Measurements from ENCODE around the gene RDH12.

The RDH12 gene

DNA sequence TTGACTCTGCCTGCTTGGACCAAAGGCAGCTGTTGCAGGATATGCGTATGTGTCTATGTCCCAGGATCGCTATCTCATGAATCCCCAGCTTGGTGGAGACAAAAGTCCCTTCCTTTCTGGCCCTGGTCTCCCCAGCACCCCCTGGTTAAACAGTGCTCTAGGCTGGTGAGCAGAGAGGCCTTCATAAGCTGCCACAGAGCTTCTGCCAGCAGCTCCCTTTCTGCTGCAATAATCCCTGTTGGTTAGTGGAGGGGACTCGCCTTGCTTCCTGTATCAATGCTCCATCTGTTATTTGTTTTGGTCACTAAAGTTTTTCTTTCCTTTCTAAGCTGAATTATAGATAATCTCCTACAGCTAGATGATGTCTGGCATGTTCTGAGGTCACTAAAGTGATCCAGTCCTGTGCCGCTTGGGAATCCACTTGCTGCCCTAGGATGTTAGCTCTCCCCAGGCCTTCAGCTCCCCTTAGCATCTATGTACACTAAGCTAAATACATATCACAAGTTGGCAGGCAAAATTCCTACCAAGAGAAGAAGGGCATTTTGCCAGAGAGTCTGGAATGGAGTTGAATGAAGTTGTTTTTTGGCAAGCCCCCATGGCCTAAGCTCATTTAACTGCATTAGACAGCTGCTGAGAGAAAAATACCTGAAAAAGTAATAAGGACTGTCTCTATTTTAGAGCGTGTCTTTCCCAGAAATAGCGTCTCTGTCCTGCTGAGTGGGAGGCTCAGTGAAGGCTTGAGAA, 47.8 kb downstream of the RDH12 start:
- DNase-seq (ENCODE audit: low spot score) = no peak

DNA sequence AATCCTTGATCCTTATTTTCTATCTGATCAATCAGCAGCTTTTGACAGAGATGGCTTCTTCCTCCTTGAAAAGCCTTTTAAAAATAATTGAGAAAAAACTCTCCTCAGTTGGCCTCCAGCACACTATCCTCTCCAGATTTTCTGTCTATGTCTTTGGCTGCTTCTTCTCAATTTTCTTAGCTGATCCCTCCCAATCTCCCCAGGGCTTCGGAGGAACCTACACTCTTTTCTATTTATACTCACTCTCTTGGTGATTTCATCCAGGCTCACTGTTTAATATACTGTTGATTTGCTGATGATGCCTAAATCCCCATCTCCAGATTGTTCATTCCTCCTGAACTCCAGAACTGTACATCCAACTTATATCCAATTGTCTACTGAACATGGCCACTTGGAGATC, 54.8 kb downstream of the RDH12 start:
- DNase-seq (ENCODE audit: low spot score) = no peak

DNA sequence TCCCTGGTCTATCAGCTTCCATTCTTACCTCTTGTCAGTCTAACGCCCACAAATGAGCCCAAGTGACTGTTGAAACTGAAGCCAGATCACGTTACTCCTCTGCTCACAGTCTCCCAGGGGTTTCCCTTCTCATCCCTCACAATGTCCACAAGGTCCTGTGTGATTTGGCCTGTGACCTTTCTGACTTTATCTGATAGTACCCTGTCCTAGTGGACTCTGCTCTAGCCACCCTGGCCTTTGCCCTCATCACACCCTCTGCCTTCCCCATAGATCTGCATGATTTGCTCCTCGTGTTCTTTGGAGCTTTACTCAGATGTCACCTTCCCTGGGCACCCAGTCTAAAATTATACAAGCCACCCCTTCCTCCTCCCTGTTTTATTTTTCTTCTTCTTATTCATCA, 55.5 kb downstream of the RDH12 start:
- DNase-seq (ENCODE audit: low spot score) = no peak

DNA sequence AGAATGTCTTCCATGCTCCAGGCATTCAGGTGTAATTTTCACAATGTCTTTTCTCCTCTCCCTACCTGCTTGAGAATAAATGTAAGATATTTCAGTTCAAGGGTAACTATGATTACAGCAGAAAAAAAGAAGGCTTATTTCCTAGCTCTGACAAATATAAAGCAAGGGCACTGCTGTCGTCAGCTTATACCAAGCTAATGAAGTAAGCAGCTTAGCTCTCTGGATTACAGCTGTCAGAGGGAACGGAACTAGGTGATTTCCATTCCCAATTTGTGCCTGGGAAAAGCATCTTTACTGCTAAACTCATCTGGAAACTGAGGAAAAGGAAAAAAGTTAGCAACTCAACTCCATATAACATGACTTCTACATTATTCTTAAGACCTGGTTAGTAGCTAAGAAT, 58.2 kb downstream of the RDH12 start:
- no peak for DNase-seq (ENCODE audit: low spot score)

DNA sequence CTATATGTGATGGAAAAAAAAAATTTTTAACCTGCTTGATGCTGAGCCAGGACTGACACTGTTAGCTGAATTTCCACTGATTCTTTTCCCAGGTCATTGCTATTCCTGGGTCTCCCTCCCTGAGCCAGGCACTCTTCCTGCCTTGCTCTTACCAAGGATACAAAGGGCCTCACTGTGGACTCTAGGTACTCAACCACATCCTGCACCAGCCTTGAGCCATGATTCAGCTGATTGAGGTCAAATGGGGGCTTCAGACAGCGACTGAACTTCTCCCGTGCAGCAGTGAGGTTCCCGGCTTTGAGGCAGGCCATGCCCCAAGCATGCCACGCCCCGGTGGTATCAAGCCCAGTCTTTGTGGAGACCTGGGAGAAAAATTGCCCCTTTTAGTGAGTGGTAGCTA, 60.4 kb downstream of the RDH12 start:
- no peak for DNase-seq (ENCODE audit: low spot score)

DNA sequence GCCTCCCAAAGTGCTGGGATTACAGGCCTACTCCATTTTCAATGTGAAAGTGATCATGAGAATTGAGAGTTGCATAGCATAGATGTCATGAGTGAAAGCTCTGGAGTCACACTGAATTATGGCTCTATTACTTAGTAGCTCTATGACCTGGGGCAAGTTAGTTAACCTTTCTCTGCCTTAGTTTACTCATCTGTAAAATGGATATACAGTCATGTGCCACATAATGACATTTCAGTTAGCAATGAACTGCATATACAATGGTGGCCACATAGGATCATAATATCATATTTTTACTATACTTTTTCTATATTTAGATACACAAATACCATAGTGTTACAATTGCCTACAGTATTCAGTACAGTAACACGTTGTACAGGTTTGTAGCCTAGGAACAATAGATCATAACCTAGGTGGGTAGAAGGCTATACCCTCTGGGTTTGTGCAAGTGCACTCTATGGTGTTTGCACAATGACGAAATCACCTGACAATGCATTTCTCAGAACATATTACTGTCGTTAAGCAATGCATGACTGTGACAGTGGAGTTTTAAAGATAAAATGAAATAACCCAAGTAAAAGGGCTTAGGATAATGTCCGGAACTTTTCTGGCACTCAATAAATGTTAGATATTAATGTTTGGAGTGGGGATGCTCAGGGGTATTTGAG, 61.6 kb downstream of the RDH12 start:
- DNase-seq (ENCODE audit: low spot score) = no peak

DNA sequence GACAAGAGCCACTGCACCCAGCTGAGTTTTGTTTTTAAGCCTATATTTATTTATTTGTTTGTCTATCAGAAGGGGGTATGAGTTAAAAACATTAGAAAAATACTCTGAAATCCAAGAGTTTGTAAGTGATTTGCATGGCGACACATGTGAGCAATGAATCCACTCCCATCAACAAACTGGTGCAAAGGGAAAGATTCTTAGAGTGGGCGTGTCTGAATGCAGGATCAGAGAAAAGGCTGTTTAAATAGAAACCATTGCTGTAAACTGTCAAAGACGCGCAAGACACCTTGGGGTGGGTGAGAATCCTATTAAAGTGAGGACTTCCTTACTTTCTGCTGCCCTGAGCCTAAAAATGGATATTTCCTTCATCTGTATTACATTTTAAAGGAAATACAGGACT, 62.8 kb downstream of the RDH12 start:
- DNase-seq (ENCODE audit: low spot score) = no peak

DNA sequence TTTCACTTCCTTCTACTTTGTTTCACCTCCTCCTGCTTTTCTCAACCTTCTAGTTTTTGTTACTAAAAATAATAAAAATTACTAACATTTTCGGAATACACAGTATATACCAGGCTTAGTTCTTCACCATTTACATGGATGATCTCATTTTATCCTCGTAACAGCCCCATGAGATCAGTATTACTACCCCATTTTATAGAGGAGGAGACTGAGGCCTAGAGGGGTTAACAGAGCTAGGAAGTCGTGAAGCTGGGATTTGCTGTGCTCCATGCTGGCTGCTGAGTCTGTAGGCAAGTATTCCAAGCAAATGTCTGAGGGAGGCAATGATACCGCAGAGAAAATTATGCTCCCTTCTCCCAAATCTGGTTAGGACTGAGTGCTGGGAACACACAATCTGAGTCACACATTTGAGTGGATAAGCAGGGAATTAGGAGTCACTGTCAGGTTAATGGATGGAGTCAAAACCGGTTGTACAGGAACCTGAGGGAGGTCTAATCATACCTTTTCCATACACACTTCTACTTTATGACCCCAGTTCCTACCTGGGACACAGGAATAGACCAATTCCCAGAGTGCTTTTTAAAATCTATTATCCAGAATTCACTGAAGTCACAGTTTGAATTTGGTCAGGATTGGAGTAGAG, 63.6 kb downstream of the RDH12 start:
- no peak for DNase-seq (ENCODE audit: low spot score)

DNA sequence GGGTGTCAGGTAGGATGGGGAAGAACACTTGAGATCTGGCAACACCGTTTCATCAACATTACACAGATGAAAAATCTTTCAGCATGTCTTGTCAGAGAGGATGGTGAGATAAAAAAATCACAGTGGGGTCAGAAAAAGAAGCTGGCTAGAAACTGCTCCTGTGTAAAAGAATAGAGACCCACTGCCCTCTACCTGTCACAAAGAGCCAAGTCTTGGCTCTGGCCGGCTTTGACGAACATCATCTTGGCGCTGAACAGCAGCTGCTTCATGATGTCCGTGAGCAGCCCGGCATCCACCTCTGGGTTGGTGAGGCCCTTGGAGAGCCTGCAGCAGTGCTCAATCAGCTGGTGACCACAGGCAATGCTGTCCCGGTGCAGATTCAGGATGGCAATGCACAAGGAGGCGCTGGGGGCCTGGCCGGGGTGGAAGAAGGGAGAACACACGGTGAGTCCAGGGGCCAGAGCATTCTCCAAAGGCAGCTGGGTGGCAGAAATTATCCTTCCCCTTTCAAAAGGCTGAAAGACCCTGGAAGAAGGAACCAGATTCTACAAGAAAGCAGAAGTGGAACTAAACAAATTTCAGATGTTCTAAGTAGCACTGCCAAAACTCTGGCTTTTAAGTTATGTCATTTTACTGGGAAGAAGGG, 64.5 kb downstream of the RDH12 start:
- no peak for DNase-seq (ENCODE audit: low spot score)

DNA sequence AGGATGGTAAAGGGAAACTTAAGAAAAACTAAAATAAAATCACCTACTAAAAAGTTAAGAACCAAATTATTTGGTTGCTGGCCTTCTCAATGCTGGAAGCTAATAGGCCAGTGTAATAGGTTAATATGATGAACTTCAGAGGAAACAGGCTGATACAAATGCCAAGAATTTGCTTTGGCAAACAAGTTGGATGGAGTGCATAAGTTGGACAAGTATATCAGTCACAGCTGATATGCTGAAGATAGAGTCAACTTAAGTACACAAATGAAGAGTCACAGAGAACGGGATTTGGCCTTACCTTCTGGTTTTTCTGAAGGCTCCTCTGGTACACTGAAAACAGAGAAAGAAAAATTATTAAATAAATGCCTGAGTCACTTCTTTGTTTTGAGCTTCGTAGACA, 66.5 kb downstream of the RDH12 start:
- DNase-seq (ENCODE audit: low spot score) = no peak

DNA sequence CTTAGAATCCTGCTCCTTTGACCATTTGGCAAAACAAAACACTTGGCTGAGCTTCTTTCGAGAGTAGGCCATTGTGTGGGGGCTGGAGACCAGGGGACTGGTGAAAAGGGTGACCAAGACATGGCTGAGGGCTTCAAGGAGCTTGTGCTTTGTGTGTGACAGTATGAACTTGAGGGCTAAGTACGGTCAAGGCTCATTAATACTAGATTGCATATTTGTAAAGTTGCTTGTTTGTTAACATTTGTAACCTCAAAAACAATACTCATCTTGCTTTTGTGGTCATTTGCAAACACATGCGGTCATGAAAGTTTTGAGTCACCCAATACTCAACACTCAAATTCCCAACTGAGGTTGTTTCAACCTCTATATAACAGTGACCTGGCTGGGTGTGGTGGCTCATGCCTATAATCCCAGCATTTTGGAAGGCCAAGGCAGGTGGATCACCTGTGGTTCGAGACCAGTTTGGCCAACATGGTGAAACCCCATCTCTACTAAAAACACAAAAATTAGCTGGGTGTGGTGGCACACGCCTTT, 72.2 kb downstream of the RDH12 start:
- no peak for DNase-seq (ENCODE audit: low spot score)

DNA sequence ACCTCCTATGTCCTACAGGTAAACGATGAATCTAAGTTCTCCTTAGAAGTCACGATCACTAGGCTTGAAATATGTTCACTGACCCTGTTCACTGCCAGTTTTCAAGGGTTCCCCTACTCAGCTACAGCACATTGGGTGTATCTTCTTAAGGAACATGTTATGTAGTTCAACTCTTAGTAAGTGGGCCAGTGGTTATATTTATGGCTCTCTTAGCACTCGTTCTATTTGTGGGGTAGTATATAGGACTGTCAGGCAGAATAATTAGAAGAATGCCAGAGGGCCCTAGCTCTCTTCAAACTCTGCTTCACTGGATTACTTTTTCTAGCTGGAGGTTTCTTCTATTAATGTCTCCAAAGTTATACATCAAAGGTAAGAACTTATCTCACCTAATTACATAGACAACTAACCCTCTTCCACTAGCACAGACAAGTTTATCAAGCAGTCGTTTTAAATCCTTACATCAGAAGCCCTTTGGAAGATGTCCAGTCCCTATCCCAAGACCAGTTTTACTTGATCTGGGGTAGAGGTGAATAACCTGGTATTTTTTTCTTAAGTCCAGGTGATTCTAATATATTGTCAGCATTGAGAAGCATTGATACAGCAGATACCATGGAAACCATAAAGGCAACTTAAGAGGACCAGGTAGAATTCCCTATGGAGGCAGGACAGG, 75.1 kb downstream of the RDH12 start:
- no peak for DNase-seq (ENCODE audit: low spot score)

DNA sequence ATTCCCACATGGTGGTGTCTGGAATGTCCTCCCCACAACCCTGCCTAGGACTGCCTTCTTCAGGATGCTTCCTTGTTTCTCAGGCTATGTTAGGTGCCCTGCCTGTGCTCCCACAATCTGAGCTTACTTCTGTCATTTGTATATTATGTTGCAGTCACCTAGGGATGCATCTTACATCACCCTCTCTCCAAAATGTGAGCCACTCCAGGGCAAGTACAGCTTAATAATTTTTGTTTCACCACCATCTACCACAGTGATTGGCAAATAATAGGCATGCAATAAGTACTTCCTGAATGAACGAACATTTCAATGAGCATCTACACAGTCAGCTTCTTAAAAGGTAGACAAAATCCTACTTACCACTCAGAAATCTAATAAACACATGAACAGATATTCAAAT, 77.1 kb downstream of the RDH12 start:
- no peak for DNase-seq (ENCODE audit: low spot score)

DNA sequence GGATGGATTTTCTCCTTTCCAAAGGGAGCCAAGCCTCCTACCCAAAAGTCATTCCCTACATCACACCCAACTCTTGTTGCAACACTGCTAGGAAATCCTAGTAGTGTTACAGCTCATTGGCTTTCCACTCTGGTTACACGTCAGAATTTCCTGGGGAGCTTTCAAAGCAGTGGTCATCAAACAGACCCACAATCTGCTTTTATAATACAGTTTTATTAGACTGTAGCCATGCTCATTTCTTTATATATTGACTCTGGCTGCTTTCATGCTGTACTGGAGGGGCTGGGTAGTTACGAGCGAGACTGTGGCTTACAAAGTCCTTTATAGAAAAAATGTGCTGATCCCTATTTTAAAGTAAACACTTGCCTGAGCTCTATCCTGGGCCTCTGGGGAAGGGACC, 80.4 kb downstream of the RDH12 start:
- DNase-seq (ENCODE audit: low spot score) = no peak
